ENCODE measurements around the gene WDR31.
"Not testable (repeated sequence)": the region's sequence is repeated elsewhere in the genome, so short reads cannot be mapped to it uniquely, and the experiment has no call there.

WDR31 gene

GRCh38 chr9:113368348-113368981 is 28.4 kb upstream of the WDR31 start:
- no peak for DNase-seq

GRCh38 chr9:113365652-113366051 is 25.6 kb upstream of the WDR31 start:
- not testable (repeated sequence) for DNase-seq

- no peak for DNase-seq
Observed at GRCh38 chr9:113364951-113365350, 24.9 kb upstream of the WDR31 start.

GRCh38 chr9:113363336-113363735 is 23.3 kb upstream of the WDR31 start:
- DNase-seq: no peak

GRCh38 chr9:113361304-113362018 is 21.4 kb upstream of the WDR31 start:
- no peak for DNase-seq

GRCh38 chr9:113360242-113360842 is 20.3 kb upstream of the WDR31 start:
- no peak for DNase-seq

- DNase-seq: no peak
Observed at GRCh38 chr9:113359385-113359784, 19.3 kb upstream of the WDR31 start.

GRCh38 chr9:113356686-113357292 is 16.7 kb upstream of the WDR31 start:
- no peak for DNase-seq

- DNase-seq: no peak
Observed at GRCh38 chr9:113355040-113355596, 15.0 kb upstream of the WDR31 start.

GRCh38 chr9:113352411-113352810 is 12.3 kb upstream of the WDR31 start:
- no peak for DNase-seq

GRCh38 chr9:113352006-113352405 is 11.9 kb upstream of the WDR31 start:
- no peak for DNase-seq

- DNase-seq: no peak
Observed at GRCh38 chr9:113350937-113351336, 10.9 kb upstream of the WDR31 start.

GRCh38 chr9:113350107-113350661 is 10.1 kb upstream of the WDR31 start:
- no peak for DNase-seq

GRCh38 chr9:113349445-113350094 is 9.5 kb upstream of the WDR31 start, which contains the start of gene BSPRY:
Gene BSPRY (plus strand): TSS chr9:113349541. CDS start chr9:113349580, 39 bp downstream.
- no peak for DNase-seq

GRCh38 chr9:113349066-113349444 is 9.0 kb upstream of the WDR31 start:
- no peak for DNase-seq

- DNase-seq: no peak
Observed at GRCh38 chr9:113348437-113348836, 8.4 kb upstream of the WDR31 start.

GRCh38 chr9:113345671-113346070 is 5.6 kb upstream of the WDR31 start:
- DNase-seq: no peak

GRCh38 chr9:113345190-113345589 is 5.1 kb upstream of the WDR31 start:
- no peak for DNase-seq

- DNase-seq: no peak
Observed at GRCh38 chr9:113343732-113344231, 3.7 kb upstream of the WDR31 start.

GRCh38 chr9:113341712-113342410 is 1.8 kb upstream of the WDR31 start:
- no peak for DNase-seq

GRCh38 chr9:113337714-113338113 is 2.4 kb downstream of the WDR31 start:
- DNase-seq: no peak

GRCh38 chr9:113331780-113332179 is 8.3 kb downstream of the WDR31 start:
- no peak for DNase-seq

Data from SW 1271 (cell line).